GM23338 (cell line): ENCODE results near the gene PIK3R5.

Experiments
- CREB1 ChIP-seq: fragments of 250-450 bp; sonication (Bioruptor Pico); IDR thresholded peaks from 2 replicates; pipeline ENCODE4 v1.5.0; 2020; ENCODE audit warnings: low read depth, mild to moderate bottlenecking, moderate library complexity
- CTCF ChIP-seq, 2 experiments: fragments of 200-600 bp in 1 of 2; sonication (generic) in 1 of 2; conservative IDR thresholded peaks; 2 replicates each; pipeline versions ENCODE4 v1.5.1 to v1.6.1; 2016 to 2017; ENCODE audit warnings: antibody characterized with exemption in 2 of 2, low read depth in 2 of 2, mild to moderate bottlenecking in 2 of 2, moderate library complexity in 1 of 2
- EZH2 ChIP-seq: fragments of 200-600 bp; sonication (generic); IDR thresholded peaks from one replicate; pipeline ENCODE4 v1.8.0; 2017; ENCODE audit warnings: antibody characterized with exemption, mild to moderate bottlenecking, low read depth; ENCODE audit not compliant: unreplicated experiment
- EZH2phosphoT487 ChIP-seq: fragments of 200-600 bp; sonication (generic); IDR thresholded peaks from one replicate; pipeline ENCODE4 v1.8.1; 2018; ENCODE audit warnings: antibody characterized with exemption; ENCODE audit not compliant: unreplicated experiment
- JUNB ChIP-seq: IDR thresholded peaks from one replicate; pipeline ENCODE4 v1.6.1; 2016; ENCODE audit warnings: antibody characterized with exemption; ENCODE audit not compliant: unreplicated experiment
- NANOG ChIP-seq: IDR thresholded peaks from 2 replicates; pipeline ENCODE4 v1.6.1; 2016; ENCODE audit warnings: antibody characterized with exemption, borderline replicate concordance
- POLR2AphosphoS5 ChIP-seq: IDR thresholded peaks from 2 replicates; pipeline ENCODE4 v1.6.1; 2016; ENCODE audit warnings: antibody characterized with exemption, low read depth
- REST ChIP-seq: IDR thresholded peaks from one replicate; pipeline ENCODE4 v1.6.1; 2018; ENCODE audit warnings: antibody characterized with exemption; ENCODE audit not compliant: unreplicated experiment
- STAT1 ChIP-seq: IDR thresholded peaks from one replicate; pipeline ENCODE4 v1.6.1; 2016; ENCODE audit warnings: antibody characterized with exemption; ENCODE audit not compliant: unreplicated experiment
- ZNF114 ChIP-seq: fragments of 250-450 bp; sonication (Bioruptor Pico); IDR thresholded peaks from 2 replicates; pipeline ENCODE4 v1.5.0; 2020; ENCODE audit warnings: mild to moderate bottlenecking, moderate library complexity
- ZNF331 ChIP-seq: fragments of 250-450 bp; sonication (Bioruptor Pico); IDR thresholded peaks from 2 replicates; pipeline ENCODE4 v1.5.0; 2020; ENCODE audit warnings: low read depth, mild to moderate bottlenecking, moderate library complexity
- ZNF462 ChIP-seq: fragments of 250-450 bp; sonication (Bioruptor Pico); IDR thresholded peaks from 2 replicates; pipeline ENCODE4 v1.5.0; 2020; ENCODE audit warnings: mild to moderate bottlenecking, moderate library complexity
- TF ChIP-seq, protein P1 (sequence below): IDR thresholded peaks from 2 replicates; pipeline ENCODE4 v1.6.1; 2016; ENCODE audit warnings: antibody characterized with exemption

GRCh38 chr17:9004961-9005285 is 39.4 kb upstream of the PIK3R5 start:
- TF ChIP-seq CTCF (conservative IDR thresholded peaks at IDR 0.05; ENCODE audit: low read depth in 2 of 2), result no peak
- TF ChIP-seq EZH2phosphoT487, result no peak
- no peak for TF ChIP-seq ZNF462 (CRISPR knock-in tag)
- TF ChIP-seq CREB1 (CRISPR knock-in tag), result no peak
- TF ChIP-seq NANOG, result no peak
- no peak for TF ChIP-seq EZH2
- no peak for TF ChIP-seq REST
- TF ChIP-seq POLR2AphosphoS5, result no peak
- TF ChIP-seq JUNB, result no peak
- no peak for TF ChIP-seq ZNF114 (CRISPR knock-in tag)
- no peak for TF ChIP-seq STAT1
- TF ChIP-seq, protein P1, sequence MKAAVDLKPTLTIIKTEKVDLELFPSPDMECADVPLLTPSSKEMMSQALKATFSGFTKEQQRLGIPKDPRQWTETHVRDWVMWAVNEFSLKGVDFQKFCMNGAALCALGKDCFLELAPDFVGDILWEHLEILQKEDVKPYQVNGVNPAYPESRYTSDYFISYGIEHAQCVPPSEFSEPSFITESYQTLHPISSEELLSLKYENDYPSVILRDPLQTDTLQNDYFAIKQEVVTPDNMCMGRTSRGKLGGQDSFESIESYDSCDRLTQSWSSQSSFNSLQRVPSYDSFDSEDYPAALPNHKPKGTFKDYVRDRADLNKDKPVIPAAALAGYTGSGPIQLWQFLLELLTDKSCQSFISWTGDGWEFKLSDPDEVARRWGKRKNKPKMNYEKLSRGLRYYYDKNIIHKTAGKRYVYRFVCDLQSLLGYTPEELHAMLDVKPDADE, result no peak
- no peak for TF ChIP-seq ZNF331 (CRISPR knock-in tag)
